Ascending aorta (tissue), 2 donors: ENCODE results near the gene HMCN2. TPM values are rescaled to one million over a fixed set of nuclear protein-coding genes. Genes with fewer than 3 reads are reported as not detected.

Experiments used
- DNase-seq, 2 donors: peaks; one replicate each; pipeline ENCODE4 v3.0.0-alpha.2; 2019; ENCODE audit warnings: low spot score in 2 of 2
- H3K27ac ChIP-seq, 2 donors: fragments of 200-600 bp; sonication (generic); one replicate each; pipeline ENCODE4 v1.5.1; 2016 to 2017; ENCODE audit warnings: mild to moderate bottlenecking in 1 of 2
- H3K27me3 ChIP-seq: fragments of 200-600 bp; sonication (generic); one replicate; pipeline ENCODE4 v1.5.1; 2017
- H3K36me3 ChIP-seq, 2 donors: fragments of 200-600 bp; sonication (generic); one replicate each; pipeline ENCODE4 v1.5.1; 2016
- H3K4me1 ChIP-seq, 2 donors: fragments of 200-600 bp; sonication (generic); one replicate each; pipeline ENCODE4 v1.5.1; 2016 to 2017; ENCODE audit warnings: mild to moderate bottlenecking in 1 of 2
- H3K4me3 ChIP-seq, 2 donors: fragments of 200-600 bp; sonication (generic); one replicate each; pipeline ENCODE4 v1.5.1; 2016 to 2017; ENCODE audit warnings: mild to moderate bottlenecking in 1 of 2
- H3K9me3 ChIP-seq, 2 donors: fragments of 200-600 bp; sonication (generic); one replicate each; pipeline ENCODE4 v1.5.1; 2016
- CTCF ChIP-seq, 3 experiments: fragments of 200-600 bp in 2 of 3; fragments of 450-650 bp in 1 of 3; sonication (generic) in 2 of 3; IDR thresholded peaks; one replicate each; pipeline ENCODE4 v1.5.1; 2016 to 2019; ENCODE audit warnings: antibody characterized with exemption in 3 of 3, mild to moderate bottlenecking in 1 of 3, moderate library complexity in 1 of 3
- intact Hi-C: fragments of 100-400 bp; cut with DNase I; formaldehyde crosslinking; loops from one replicate; pipeline ENCODE4 v1.15.1; 2023
- total RNA-seq: library from RNA; depleted of rRNA; stranded (reverse); fragments of >200 nt; gene quantifications from one replicate; pipeline ENCODE4 v1.1.0, GENCODE V29; 2016

Gene HMCN2
- total RNA-seq, 1 donor from 2014 or later, result 7.5 TPM

- H3K4me1 ChIP-seq, result peaks cover 24 to 32% of the 10 kb centered on the region in 2 donors
- H3K9me3 ChIP-seq, result no peaks in the 10 kb centered on the region
- H3K27ac ChIP-seq, result peak overlapping the region; percentile 29 to 53
- H3K36me3 ChIP-seq, result no peaks in the 10 kb centered on the region
- H3K4me3 ChIP-seq, result no peak overlapping the region
- DNase-seq, result peak in 1 of 2 donors; percentile 88
- intact Hi-C loops, result loop anchor here (5.0 kb wide), 1 partner anchor 126 kb away; the partner anchor contains the start of gene FUBP3
- H3K27me3 ChIP-seq, result no peaks in the 10 kb centered on the region
- TF ChIP-seq CTCF (IDR thresholded peaks at IDR 0.05), result peak; percentile 16 to 24 (median 18)
Observed at GRCh38 chr9:130451509-130452388, 186.2 kb downstream of the HMCN2 start.

GRCh38 chr9:130452835-130453234, 187.3 kb downstream of the HMCN2 start:
- peaks cover 17 to 22% of the 10 kb centered on the region in 2 donors for H3K4me1 ChIP-seq
- TF ChIP-seq CTCF (IDR thresholded peaks at IDR 0.05), result no peak
- no peak for DNase-seq
- no peak overlapping the region for H3K27ac ChIP-seq
- H3K27me3 ChIP-seq, result no peaks in the 10 kb centered on the region
- intact Hi-C loops, result loop anchor here (5.0 kb wide), 1 partner anchor 124 kb away; the partner anchor contains the start of gene FUBP3
- no peak overlapping the region for H3K4me3 ChIP-seq
- H3K36me3 ChIP-seq, result no peaks in the 10 kb centered on the region
- no peaks in the 10 kb centered on the region for H3K9me3 ChIP-seq

- H3K4me1 ChIP-seq, result peaks cover 17 to 22% of the 10 kb centered on the region in 2 donors
- no peak overlapping the region for H3K4me3 ChIP-seq
- no peaks in the 10 kb centered on the region for H3K27me3 ChIP-seq
- no peak overlapping the region for H3K27ac ChIP-seq
- no peak for DNase-seq
- no peaks in the 10 kb centered on the region for H3K9me3 ChIP-seq
- TF ChIP-seq CTCF (IDR thresholded peaks at IDR 0.05), result no peak
- intact Hi-C loops, result loop anchor here (5.0 kb wide), 1 partner anchor 124 kb away; the partner anchor contains the start of gene FUBP3
- H3K36me3 ChIP-seq, result peaks cover 0 to 3% of the 10 kb centered on the region in 2 donors
Observed at GRCh38 chr9:130453487-130453886, 187.9 kb downstream of the HMCN2 start.

GRCh38 chr9:130454096-130454811, 188.7 kb downstream of the HMCN2 start:
- no peak for TF ChIP-seq CTCF (IDR thresholded peaks at IDR 0.05)
- Histone ChIP-seq H3K27me3 (no peaks in the 10 kb centered on the region), H3K36me3 (peaks cover 0 to 10% of the 10 kb centered on the region in 2 donors), H3K4me3 (no peak overlapping the region), H3K4me1 (peaks cover 17 to 22% of the 10 kb centered on the region in 2 donors), H3K9me3 (no peaks in the 10 kb centered on the region), H3K27ac (no peak overlapping the region)
- intact Hi-C loops, result loop anchor here (5.0 kb wide), 1 partner anchor 123 kb away; the partner anchor contains the start of gene FUBP3
- DNase-seq, result no peak

GRCh38 chr9:130454812-130455325, 189.3 kb downstream of the HMCN2 start:
- no peak for TF ChIP-seq CTCF (IDR thresholded peaks at IDR 0.05)
- Histone ChIP-seq H3K4me3 (no peak overlapping the region), H3K9me3 (no peaks in the 10 kb centered on the region), H3K4me1 (peaks cover 17 to 22% of the 10 kb centered on the region in 2 donors), H3K36me3 (peaks cover 0 to 16% of the 10 kb centered on the region in 2 donors), H3K27ac (no peak overlapping the region), H3K27me3 (no peaks in the 10 kb centered on the region)
- intact Hi-C loops, result loop anchor here (5.0 kb wide), 1 partner anchor 122 kb away; the partner anchor contains the start of gene FUBP3
- DNase-seq, result no peak
